ENCODE measurements around the gene FRS3. TPM values are rescaled to one million over a fixed set of nuclear protein-coding genes. Genes with fewer than 3 reads are reported as not detected.

FRS3 gene
- total RNA-seq, 1 experiment from 2014 or later, result 4.5 TPM

DNA sequence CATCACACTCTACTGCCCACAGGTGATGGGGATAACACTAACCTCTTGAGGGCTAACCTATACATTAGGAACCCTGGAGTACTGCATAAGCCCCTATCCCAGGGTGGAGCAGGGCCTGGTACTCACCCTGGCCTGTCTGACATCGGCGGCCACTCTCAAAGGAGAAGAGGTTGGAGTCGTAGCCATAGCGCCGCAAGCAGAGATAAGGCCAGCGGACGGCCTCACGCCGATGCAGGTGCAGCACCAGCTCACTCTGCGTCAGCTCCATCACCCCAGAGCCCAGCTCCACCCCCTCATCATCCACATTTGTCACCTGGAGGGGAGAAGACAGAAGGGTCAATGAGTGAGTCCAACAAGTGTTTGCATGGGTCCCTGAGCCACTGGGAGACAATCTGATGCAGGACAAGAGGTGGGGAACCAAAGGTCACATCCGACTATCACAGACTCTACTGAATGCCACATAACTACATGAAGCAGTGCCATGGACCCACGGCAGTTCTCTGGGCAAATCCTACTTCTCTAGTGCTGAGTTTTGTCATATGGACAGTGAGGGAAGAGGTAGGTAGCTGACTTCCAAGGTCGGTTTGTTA, 4.3 kb downstream of the FRS3 start:
- BruUV-seq (replicated peaks), result no TSS peak
- Histone ChIP-seq H3K27ac (no peak overlapping the region), H3K4me2 (no peak overlapping the region), H3K4me3 (no peak overlapping the region), H3K9me2 (ENCODE audit: insufficient read depth) (no peaks in the 10 kb centered on the region), H3F3A (ENCODE audit: insufficient read depth, low read depth) (0 out of 2 replicates have a peak, but pooled peaks cover 3% of the 10 kb centered on the region), H3K79me2 (ENCODE audit: low read depth) (no peaks in the 10 kb centered on the region), H3K36me3 (ENCODE audit: low read depth) (no peaks in the 10 kb centered on the region), H3K4me1 (replicated peaks; ENCODE audit: insufficient read depth) (peaks cover 7% of the 10 kb centered on the region; the same call in 1 of the 2 replicates), H3K9me3 (ENCODE audit: insufficient read depth, low read depth) (no peaks in the 10 kb centered on the region), H4K20me1 (ENCODE audit: insufficient read depth) (no peaks in the 10 kb centered on the region), H2AFZ (no peak overlapping the region), H3K27me3 (ENCODE audit: insufficient read depth, low read depth) (no peaks in the 10 kb centered on the region)
- no peak for DNase-seq
- intact Hi-C loops (cut with micrococcal nuclease; ENCODE audit: unreplicated experiment), result no loop called here
- POLR2A ChIA-PET (ENCODE audit: unreplicated experiment), result no interaction called here
- CTCF ChIA-PET, result interaction anchor here (0.9 kb wide), 1 partner anchor 39 kb away, joined by 21 read pairs; no protein-coding TSS in a partner anchor
- TF ChIP-seq EZH2 (IDR thresholded peaks at IDR 0.05; ENCODE audit: low read depth), result no peak
- TF ChIP-seq, protein P1, sequence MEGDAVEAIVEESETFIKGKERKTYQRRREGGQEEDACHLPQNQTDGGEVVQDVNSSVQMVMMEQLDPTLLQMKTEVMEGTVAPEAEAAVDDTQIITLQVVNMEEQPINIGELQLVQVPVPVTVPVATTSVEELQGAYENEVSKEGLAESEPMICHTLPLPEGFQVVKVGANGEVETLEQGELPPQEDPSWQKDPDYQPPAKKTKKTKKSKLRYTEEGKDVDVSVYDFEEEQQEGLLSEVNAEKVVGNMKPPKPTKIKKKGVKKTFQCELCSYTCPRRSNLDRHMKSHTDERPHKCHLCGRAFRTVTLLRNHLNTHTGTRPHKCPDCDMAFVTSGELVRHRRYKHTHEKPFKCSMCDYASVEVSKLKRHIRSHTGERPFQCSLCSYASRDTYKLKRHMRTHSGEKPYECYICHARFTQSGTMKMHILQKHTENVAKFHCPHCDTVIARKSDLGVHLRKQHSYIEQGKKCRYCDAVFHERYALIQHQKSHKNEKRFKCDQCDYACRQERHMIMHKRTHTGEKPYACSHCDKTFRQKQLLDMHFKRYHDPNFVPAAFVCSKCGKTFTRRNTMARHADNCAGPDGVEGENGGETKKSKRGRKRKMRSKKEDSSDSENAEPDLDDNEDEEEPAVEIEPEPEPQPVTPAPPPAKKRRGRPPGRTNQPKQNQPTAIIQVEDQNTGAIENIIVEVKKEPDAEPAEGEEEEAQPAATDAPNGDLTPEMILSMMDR (conservative IDR thresholded peaks at IDR 0.05), result no peak

DNA sequence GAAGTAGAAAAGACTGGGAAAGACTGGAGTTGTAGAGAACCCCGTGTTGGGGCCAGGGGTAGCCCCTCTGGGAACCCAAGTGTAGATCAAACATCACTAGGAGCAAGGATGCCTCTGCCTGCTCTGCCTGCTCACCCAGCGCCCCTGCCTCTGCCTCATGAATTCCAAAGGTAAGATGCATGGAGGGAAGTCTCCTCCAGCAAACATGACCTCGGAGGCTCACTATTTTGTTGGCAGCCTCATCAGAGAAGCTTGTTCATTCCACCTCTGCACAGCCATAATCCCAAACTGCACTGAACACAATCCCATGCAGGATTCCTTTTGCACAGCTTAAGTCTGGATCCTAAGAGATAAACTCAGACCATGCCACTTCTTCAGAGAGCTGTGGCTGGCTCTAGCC, 4.9 kb downstream of the FRS3 start:
- no peak for TF ChIP-seq EZH2 (IDR thresholded peaks at IDR 0.05; ENCODE audit: low read depth)
- TF ChIP-seq, protein P1 (conservative IDR thresholded peaks at IDR 0.05), result no peak
- no peaks in the 10 kb centered on the region for H3K9me3 ChIP-seq (ENCODE audit: insufficient read depth, low read depth)
- intact Hi-C loops (cut with micrococcal nuclease; ENCODE audit: unreplicated experiment), result no loop called here
- POLR2A ChIA-PET (ENCODE audit: unreplicated experiment), result interaction anchor here (0.5 to 0.7 kb wide), 2 partner anchors 9 to 14 kb away, joined by 3 read pairs; no protein-coding TSS in a partner anchor
- no peaks in the 10 kb centered on the region for H3K27me3 ChIP-seq (ENCODE audit: insufficient read depth, low read depth)
- no peaks in the 10 kb centered on the region for H3K79me2 ChIP-seq (ENCODE audit: low read depth)
- peaks cover 7% of the 10 kb centered on the region; the same call in 1 of the 2 replicates for H3K4me1 ChIP-seq (replicated peaks; ENCODE audit: insufficient read depth)
- CTCF ChIA-PET, result interaction anchor here (0.9 kb wide), 1 partner anchor 38 kb away, joined by 21 read pairs; no protein-coding TSS in a partner anchor
- no peak overlapping the region for H2AFZ ChIP-seq
- no peaks in the 10 kb centered on the region for H3K36me3 ChIP-seq (ENCODE audit: low read depth)
- H3F3A ChIP-seq (ENCODE audit: insufficient read depth, low read depth), result 0 out of 2 replicates have a peak, but pooled peaks cover 3% of the 10 kb centered on the region
- no peak overlapping the region for H3K4me3 ChIP-seq
- no peak overlapping the region for H3K27ac ChIP-seq
- no peak for DNase-seq
- no peaks in the 10 kb centered on the region for H4K20me1 ChIP-seq (ENCODE audit: insufficient read depth)
- H3K4me2 ChIP-seq, result no peak overlapping the region
- no TSS peak for BruUV-seq (replicated peaks)
- H3K9me2 ChIP-seq (ENCODE audit: insufficient read depth), result no peaks in the 10 kb centered on the region

DNA sequence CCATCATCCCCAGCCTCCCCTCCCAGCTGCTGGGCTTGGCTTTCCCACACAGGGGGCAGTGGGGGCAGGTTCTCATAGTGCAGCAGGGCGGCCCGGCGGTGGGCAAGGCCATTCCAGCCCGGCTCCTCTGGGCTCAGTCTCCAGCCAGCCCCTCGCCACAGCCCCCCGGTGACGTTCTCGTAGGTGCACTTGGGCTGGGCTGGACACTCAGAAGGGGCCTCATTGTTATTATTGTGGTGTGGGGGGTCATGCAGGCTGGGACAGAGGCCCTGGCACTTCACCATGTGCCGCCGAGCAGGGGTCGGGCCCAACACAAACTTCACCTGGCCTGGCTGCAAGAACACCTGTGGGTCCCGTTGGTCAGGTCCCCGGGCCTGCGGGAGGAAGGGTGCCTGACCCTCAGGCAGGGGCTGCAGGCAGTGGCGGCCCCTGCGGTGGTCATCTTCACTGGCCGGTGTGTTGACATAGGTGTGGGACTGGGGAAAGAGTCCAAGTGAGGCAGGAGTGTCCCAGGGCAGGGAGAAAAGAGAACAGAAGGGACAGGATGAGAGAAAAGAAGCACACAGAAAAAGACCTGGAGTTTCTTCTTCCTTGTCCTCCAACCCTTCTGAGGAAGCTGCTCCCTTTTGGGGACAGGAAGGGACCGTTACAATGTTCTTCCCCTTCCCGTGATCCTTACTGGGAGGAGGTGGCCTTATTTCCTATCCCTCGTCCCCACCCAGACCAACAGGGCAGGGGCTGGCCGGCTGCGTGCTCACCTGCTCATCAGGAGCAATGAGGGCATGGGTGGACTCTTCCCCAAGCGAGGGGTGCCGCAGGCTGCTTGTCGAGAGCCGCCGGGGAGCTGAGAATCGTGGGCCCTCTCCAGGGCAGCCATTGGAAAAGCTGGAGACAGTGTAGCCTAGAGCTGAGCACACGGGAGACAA, 8.4 kb downstream of the FRS3 start:
- no peak for TF ChIP-seq EZH2 (IDR thresholded peaks at IDR 0.05; ENCODE audit: low read depth)
- TF ChIP-seq, protein P1 (conservative IDR thresholded peaks at IDR 0.05), result no peak
- H3K36me3 ChIP-seq (ENCODE audit: low read depth), result no peaks in the 10 kb centered on the region
- POLR2A ChIA-PET (ENCODE audit: unreplicated experiment), result no interaction called here
- H4K20me1 ChIP-seq (ENCODE audit: insufficient read depth), result no peaks in the 10 kb centered on the region
- peaks cover 19% of the 10 kb centered on the region for H3K4me1 ChIP-seq (replicated peaks; ENCODE audit: insufficient read depth)
- H3K27ac ChIP-seq, result no peak overlapping the region
- BruUV-seq (replicated peaks), result no TSS peak
- no peak overlapping the region for H3K4me3 ChIP-seq
- H3K9me3 ChIP-seq (ENCODE audit: insufficient read depth, low read depth), result no peaks in the 10 kb centered on the region
- no peak overlapping the region for H3K4me2 ChIP-seq
- no peak overlapping the region for H2AFZ ChIP-seq
- peaks cover 9% of the 10 kb centered on the region; the same call in 1 of the 2 replicates for H3F3A ChIP-seq (ENCODE audit: insufficient read depth, low read depth)
- H3K79me2 ChIP-seq (ENCODE audit: low read depth), result no peaks in the 10 kb centered on the region
- intact Hi-C loops (cut with micrococcal nuclease; ENCODE audit: unreplicated experiment), result no loop called here
- no peak for DNase-seq
- H3K27me3 ChIP-seq (ENCODE audit: insufficient read depth, low read depth), result no peaks in the 10 kb centered on the region
- CTCF ChIA-PET, result interaction anchor here (0.6 kb wide), 1 partner anchor 291 kb away, joined by 8 read pairs; no protein-coding TSS in a partner anchor
- no peaks in the 10 kb centered on the region for H3K9me2 ChIP-seq (ENCODE audit: insufficient read depth)

Data from PC-9 (cell line).